WTC11 (cell line): ENCODE measurements around the gene EME1. TPM values are rescaled to one million over a fixed set of nuclear protein-coding genes. Genes with fewer than 3 reads are reported as not detected.

Experiments used
- ATAC-seq: fragments of 200-7000 bp; cut with Tn5 transposase; 2 replicates; pipeline ENCODE4 v1.10.0; 2021; ENCODE audit warnings: mild to moderate bottlenecking, moderate library complexity
- CTCF ChIA-PET: fragments of 300-600 bp; sonication (Branson Sonifier 250); formaldehyde crosslinking; loops from one replicate; lab custom pipeline; 2021; ENCODE audit warnings: antibody characterized with exemption; lab: Charles Lee
- POLR2A ChIA-PET: fragments of 350-600 bp; sonication (Branson Sonifier 250); formaldehyde crosslinking; loops from one replicate; lab custom pipeline; 2021; ENCODE audit warnings: antibody characterized with exemption; lab: Charles Lee
- DNase-seq: peaks from one replicate; pipeline ENCODE4 v3.0.0; 2021; ENCODE audit warnings: low spot score
- H3K27ac Mint-ChIP-seq: 2 replicates; pipeline ENCODE4 v1.8.0; 2021; ENCODE audit warnings: mixed read lengths
- H3K27me3 Mint-ChIP-seq: 2 replicates; pipeline ENCODE4 v1.8.0; 2021; ENCODE audit warnings: low read depth, mild to moderate bottlenecking, moderate library complexity, mixed read lengths
- H3K36me3 Mint-ChIP-seq: 2 replicates; pipeline ENCODE4 v1.8.0; 2021; ENCODE audit warnings: mixed read lengths
- H3K4me1 Mint-ChIP-seq: 2 replicates; pipeline ENCODE4 v1.8.0; 2022; ENCODE audit warnings: mixed read lengths
- H3K4me3 Mint-ChIP-seq: 2 replicates; pipeline ENCODE4 v1.8.0; 2021; ENCODE audit warnings: mild to moderate bottlenecking, moderate library complexity, mixed read lengths
- H3K9me3 Mint-ChIP-seq: 2 replicates; pipeline ENCODE4 v1.8.0; 2021; ENCODE audit warnings: mixed read lengths
- AR ChIP-seq: fragments of 250-450 bp; sonication (Bioruptor Pico); IDR thresholded peaks from 2 replicates; pipeline ENCODE4 v1.9.0; 2021; ENCODE audit warnings: mild to moderate bottlenecking
- CREB1 ChIP-seq: sonication (generic); formaldehyde crosslinking; IDR thresholded peaks from 2 replicates; pipeline ENCODE4 v1.8.0; 2023; ENCODE audit warnings: mild to moderate bottlenecking, missing genetic modification reagents
- ETV6 ChIP-seq: sonication (generic); formaldehyde crosslinking; IDR thresholded peaks from 2 replicates; pipeline ENCODE4 v1.8.1; 2022; ENCODE audit warnings: mild to moderate bottlenecking, missing genetic modification reagents
- FOXK1 ChIP-seq: sonication (generic); formaldehyde crosslinking; IDR thresholded peaks from 2 replicates; pipeline ENCODE4 v1.8.0; 2022; ENCODE audit warnings: mild to moderate bottlenecking, moderate library complexity, missing genetic modification reagents
- GRHL2 ChIP-seq: fragments of 250-450 bp; sonication (Bioruptor Pico); IDR thresholded peaks from 2 replicates; pipeline ENCODE4 v1.8.0; 2022; ENCODE audit warnings: mild to moderate bottlenecking, moderate library complexity; ENCODE audit not compliant: insufficient replicate concordance, severe bottlenecking
- JAZF1 ChIP-seq: fragments of 250-450 bp; sonication (Bioruptor Pico); IDR thresholded peaks from 2 replicates; pipeline ENCODE4 v1.9.0; 2021; ENCODE audit warnings: moderate library complexity, mild to moderate bottlenecking, inconsistent platforms
- SP1 ChIP-seq: sonication (generic); formaldehyde crosslinking; conservative IDR thresholded peaks from 2 replicates; pipeline ENCODE4 v1.8.1; 2022; ENCODE audit warnings: missing genetic modification reagents
- ZBTB21 ChIP-seq: sonication (generic); formaldehyde crosslinking; IDR thresholded peaks from 2 replicates; pipeline ENCODE4 v1.8.1; 2023; ENCODE audit warnings: mild to moderate bottlenecking, missing genetic modification reagents, borderline replicate concordance
- total RNA-seq: library from RNA; stranded (reverse); gene quantifications from 3 replicates; pipeline ENCODE4 v1.2.3, GENCODE V29; 2021
- TF ChIP-seq, protein P1 (sequence below): fragments of 250-450 bp; sonication (Bioruptor Pico); IDR thresholded peaks from 2 replicates; pipeline ENCODE4 v1.9.0; 2021; ENCODE audit warnings: moderate library complexity, mild to moderate bottlenecking, inconsistent platforms, borderline replicate concordance
- TF ChIP-seq, protein P2 (sequence below): sonication (generic); formaldehyde crosslinking; IDR thresholded peaks from 2 replicates; pipeline ENCODE4 v1.8.1; 2022; ENCODE audit warnings: missing genetic modification reagents, borderline replicate concordance
- TF ChIP-seq, protein P3 (sequence below): sonication (generic); formaldehyde crosslinking; IDR thresholded peaks from 2 replicates; pipeline ENCODE4 v1.8.0; 2022; ENCODE audit warnings: mild to moderate bottlenecking, missing genetic modification reagents

The EME1 gene
- total RNA-seq, 1 experiment from 2014 or later: 24.9 TPM

DNA sequence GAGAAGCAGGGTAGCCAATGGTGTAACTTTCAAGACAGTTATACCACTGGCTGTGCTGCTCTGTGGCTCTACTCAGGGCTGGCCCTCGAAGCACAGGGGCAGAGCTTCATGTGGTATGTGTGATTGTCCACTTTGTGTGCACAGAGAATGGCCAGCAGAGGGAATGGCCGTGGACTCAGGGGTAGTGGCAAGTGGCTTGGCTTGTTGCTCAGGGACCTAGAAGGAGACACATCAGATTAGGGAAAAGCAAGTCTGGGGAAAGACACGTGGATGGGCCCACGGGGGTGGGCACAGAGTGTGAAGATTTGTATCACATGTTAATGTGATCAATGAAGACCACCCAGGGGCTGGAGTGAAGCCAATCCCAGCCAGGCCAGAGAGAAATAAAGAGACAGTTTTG, 47.1 kb upstream of the EME1 start:
- no peaks in the 10 kb centered on the region for H3K27me3 Mint-ChIP-seq
- H3K4me1 Mint-ChIP-seq: no peaks in the 10 kb centered on the region
- no peak overlapping the region for H3K4me3 Mint-ChIP-seq
- CTCF ChIA-PET: no interaction called here
- no peaks in the 10 kb centered on the region for H3K9me3 Mint-ChIP-seq
- TF ChIP-seq ZBTB21 (CRISPR knock-in tag) (no peak), ETV6 (CRISPR knock-in tag) (no peak), GRHL2 (CRISPR knock-in tag) (no peak), SP1 (CRISPR knock-in tag) (no peak), FOXK1 (CRISPR knock-in tag) (no peak)
- TF ChIP-seq, protein P1, sequence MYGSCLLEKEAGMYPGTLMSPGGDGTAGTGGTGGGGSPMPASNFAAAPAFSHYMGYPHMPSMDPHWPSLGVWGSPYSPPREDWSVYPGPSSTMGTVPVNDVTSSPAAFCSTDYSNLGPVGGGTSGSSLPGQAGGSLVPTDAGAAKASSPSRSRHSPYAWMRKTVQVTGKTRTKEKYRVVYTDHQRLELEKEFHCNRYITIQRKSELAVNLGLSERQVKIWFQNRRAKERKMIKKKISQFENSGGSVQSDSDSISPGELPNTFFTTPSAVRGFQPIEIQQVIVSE (CRISPR knock-in tag): no peak
- TF ChIP-seq, protein P2, sequence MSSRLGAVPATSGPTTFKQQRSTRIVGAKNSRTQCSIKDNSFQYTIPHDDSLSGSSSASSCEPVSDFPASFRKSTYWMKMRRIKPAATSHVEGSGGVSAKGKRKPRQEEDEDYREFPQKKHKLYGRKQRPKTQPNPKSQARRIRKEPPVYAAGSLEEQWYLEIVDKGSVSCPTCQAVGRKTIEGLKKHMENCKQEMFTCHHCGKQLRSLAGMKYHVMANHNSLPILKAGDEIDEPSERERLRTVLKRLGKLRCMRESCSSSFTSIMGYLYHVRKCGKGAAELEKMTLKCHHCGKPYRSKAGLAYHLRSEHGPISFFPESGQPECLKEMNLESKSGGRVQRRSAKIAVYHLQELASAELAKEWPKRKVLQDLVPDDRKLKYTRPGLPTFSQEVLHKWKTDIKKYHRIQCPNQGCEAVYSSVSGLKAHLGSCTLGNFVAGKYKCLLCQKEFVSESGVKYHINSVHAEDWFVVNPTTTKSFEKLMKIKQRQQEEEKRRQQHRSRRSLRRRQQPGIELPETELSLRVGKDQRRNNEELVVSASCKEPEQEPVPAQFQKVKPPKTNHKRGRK (CRISPR knock-in tag): no peak
- POLR2A ChIA-PET: no interaction called here
- H3K36me3 Mint-ChIP-seq: no peaks in the 10 kb centered on the region
- peak overlapping the region; percentile 2; the same call in 1 of the 2 replicates for H3K27ac Mint-ChIP-seq
- no peak for DNase-seq
- ATAC-seq: no peak

- TF ChIP-seq, protein P2 (CRISPR knock-in tag): no peak
- TF ChIP-seq, protein P3, sequence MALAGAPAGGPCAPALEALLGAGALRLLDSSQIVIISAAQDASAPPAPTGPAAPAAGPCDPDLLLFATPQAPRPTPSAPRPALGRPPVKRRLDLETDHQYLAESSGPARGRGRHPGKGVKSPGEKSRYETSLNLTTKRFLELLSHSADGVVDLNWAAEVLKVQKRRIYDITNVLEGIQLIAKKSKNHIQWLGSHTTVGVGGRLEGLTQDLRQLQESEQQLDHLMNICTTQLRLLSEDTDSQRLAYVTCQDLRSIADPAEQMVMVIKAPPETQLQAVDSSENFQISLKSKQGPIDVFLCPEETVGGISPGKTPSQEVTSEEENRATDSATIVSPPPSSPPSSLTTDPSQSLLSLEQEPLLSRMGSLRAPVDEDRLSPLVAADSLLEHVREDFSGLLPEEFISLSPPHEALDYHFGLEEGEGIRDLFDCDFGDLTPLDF (CRISPR knock-in tag): no peak
- no peak for TF ChIP-seq AR (CRISPR knock-in tag)
- TF ChIP-seq JAZF1 (CRISPR knock-in tag): no peak
- no peak for TF ChIP-seq CREB1
- no peak for TF ChIP-seq GRHL2 (CRISPR knock-in tag)
- H3K27me3 Mint-ChIP-seq: no peaks in the 10 kb centered on the region
- POLR2A ChIA-PET: no interaction called here
- CTCF ChIA-PET: no interaction called here
- no peaks in the 10 kb centered on the region for H3K9me3 Mint-ChIP-seq
- no peaks in the 10 kb centered on the region; the same call in none of the 2 replicates for H3K4me1 Mint-ChIP-seq
- H3K4me3 Mint-ChIP-seq: no peak overlapping the region
- no peak for ATAC-seq
- no peaks in the 10 kb centered on the region for H3K36me3 Mint-ChIP-seq
- no peak overlapping the region for H3K27ac Mint-ChIP-seq
- no peak for DNase-seq
These were observed 46.1 kb upstream of the EME1 start for GRCh38 chr17:50326831-50327364.
